HCT116 (cell line): ENCODE measurements around the gene ZBTB1. TPM values are rescaled to one million over a fixed set of nuclear protein-coding genes. Genes with fewer than 3 reads are reported as not detected.
A peak's percentile ranks its signal among the peaks of the same experiment; 100 is the strongest.

ENCODE experiments used
- ATAC-seq: fragments of 200-7000 bp; cut with Tn5 transposase; 2 replicates; pipeline ENCODE4 v1.9.1; 2020; ENCODE audit warnings: mild to moderate bottlenecking, moderate library complexity
- BruUV-seq: library from RNA; stranded (reverse); fragments of 400-500 nt; replicated peaks from 2 replicates; lab custom pipeline; 2021; lab: Mats Ljungman, UMichigan
- CTCF ChIA-PET: fragments of 300-600 bp; sonication (Branson Sonifier 250); formaldehyde crosslinking; loops from one replicate; lab custom pipeline; 2021; ENCODE audit warnings: antibody characterized with exemption; lab: Charles Lee
- POLR2A ChIA-PET: fragments of 300-600, 350-600 bp; sonication (Branson Sonifier 250); formaldehyde crosslinking; loops from one replicate; lab custom pipeline; 2021; ENCODE audit warnings: antibody characterized with exemption; lab: Charles Lee
- RAD21 ChIA-PET, 2 experiments: fragments of 300-600 bp; sonication (Branson Sonifier 250); formaldehyde crosslinking; loops; one replicate each; lab custom pipeline; 2023; ENCODE audit warnings: low total read pairs in 2 of 2; ENCODE audit not compliant: uncharacterized antibody in 2 of 2, unreplicated experiment in 2 of 2, low non-redundant PET in 1 of 2; lab: Charles Lee
- DNase-seq: peaks from one replicate; pipeline ENCODE4 v3.0.0-alpha.2; 2010; ENCODE audit warnings: low read depth, low spot score
- H2AFZ ChIP-seq: fragments of 200-600 bp; shearing (Covaris generic), sonication (generic); 2 replicates; pipeline ENCODE4 v1.6.1; 2017; ENCODE audit warnings: low read depth, mixed run types, mixed read lengths, antibody characterized with exemption, low read length; ENCODE audit not compliant: poor library complexity, severe bottlenecking
- H3K27ac ChIP-seq: 2 replicates; pipeline ENCODE4 v1.5.1; 2012; ENCODE audit warnings: low read depth, low read length
- H3K27me3 ChIP-seq: fragments of 200-600 bp; sonication (generic); 2 replicates; pipeline ENCODE4 v1.6.1; 2016; ENCODE audit warnings: mixed run types, low read length, mixed read lengths; ENCODE audit not compliant: insufficient read depth
- H3K36me3 ChIP-seq, 2 experiments: fragments of 200-500 bp in 1 of 2; fragments of 200-600 bp in 1 of 2; sonication (Bioruptor generic) in 1 of 2; sonication (generic) in 1 of 2; 2 replicates each; pipeline versions ENCODE4 v1.5.1 to v1.6.1; 2014 to 2016; ENCODE audit warnings: low read length in 2 of 2, inconsistent platforms in 1 of 2, mixed read lengths in 1 of 2, mixed run types in 1 of 2; ENCODE audit not compliant: insufficient read depth in 2 of 2, control insufficient read depth in 1 of 2
- H3K4me1 ChIP-seq, 2 experiments: fragments of 200-600 bp in 1 of 2; sonication (generic) in 1 of 2; 2 replicates each; pipeline versions ENCODE4 v1.5.1 to v1.6.1; 2012 to 2017; ENCODE audit warnings: low read length in 2 of 2, inconsistent platforms in 1 of 2, mild to moderate bottlenecking in 1 of 2, mixed read lengths in 1 of 2, mixed run types in 1 of 2, moderate library complexity in 1 of 2; ENCODE audit not compliant: insufficient read depth in 2 of 2, control insufficient read depth in 1 of 2
- H3K4me2 ChIP-seq: fragments of 200-600 bp; sonication (generic); 2 replicates; pipeline ENCODE4 v1.6.1; 2017; ENCODE audit warnings: mixed run types, low read length, mixed read lengths
- H3K4me3 ChIP-seq, 2 experiments: fragments of 200-600 bp in 1 of 2; sonication (generic) in 1 of 2; replicated peaks in 1 of 2; 2 replicates each; pipeline ENCODE4 v1.5.1; 2011 to 2016; ENCODE audit warnings: low read length in 2 of 2, control low read depth in 1 of 2, low read depth in 1 of 2, mild to moderate bottlenecking in 1 of 2, mixed read lengths in 1 of 2, mixed run types in 1 of 2
- H3K79me2 ChIP-seq: fragments of 200-600 bp; sonication (generic); 2 replicates; pipeline ENCODE4 v1.6.1; 2017; ENCODE audit warnings: mild to moderate bottlenecking, mixed run types, low read length, moderate library complexity, mixed read lengths; ENCODE audit not compliant: insufficient read depth
- H3K9ac ChIP-seq: fragments of 200-600 bp; sonication (generic); 2 replicates; pipeline ENCODE4 v1.6.1; 2016; ENCODE audit warnings: low read length, mixed read lengths
- H3K9me2 ChIP-seq: fragments of 200-600 bp; sonication (generic), shearing (Covaris generic); 2 replicates; pipeline ENCODE4 v1.6.1; 2017; ENCODE audit warnings: mixed run types, mild to moderate bottlenecking, moderate library complexity; ENCODE audit not compliant: insufficient read depth
- H3K9me3 ChIP-seq, 2 experiments: fragments of 200-500 bp in 1 of 2; fragments of 200-600 bp in 1 of 2; sonication (Bioruptor generic) in 1 of 2; sonication (generic) in 1 of 2; 2 replicates each; pipeline ENCODE4 v1.6.1; 2014 to 2017; ENCODE audit warnings: low read length in 2 of 2, mixed read lengths in 2 of 2, inconsistent platforms in 1 of 2, low read depth in 1 of 2, mild to moderate bottlenecking in 1 of 2, mixed run types in 1 of 2, moderate library complexity in 1 of 2; ENCODE audit not compliant: control insufficient read depth in 1 of 2, insufficient read depth in 1 of 2
- H4K20me1 ChIP-seq: fragments of 200-600 bp; sonication (generic), shearing (Covaris generic); 2 replicates; pipeline ENCODE4 v1.6.1; 2017; ENCODE audit warnings: mixed run types, mild to moderate bottlenecking, moderate library complexity; ENCODE audit not compliant: insufficient read depth
- CEBPB ChIP-seq: IDR thresholded peaks from 2 replicates; pipeline ENCODE4 v1.6.1; 2012; ENCODE audit warnings: low read depth
- CTCF ChIP-seq, 3 experiments: fragments of 200-600 bp in 1 of 3; sonication (generic) in 1 of 3; IDR thresholded peaks in 2 of 3; conservative IDR thresholded peaks in 1 of 3; 2 replicates each; pipeline ENCODE4 v1.5.1; 2012 to 2017; ENCODE audit warnings: low read depth in 2 of 3, low read length in 2 of 3, antibody characterized with exemption in 1 of 3, borderline replicate concordance in 1 of 3, control low read depth in 1 of 3, mild to moderate bottlenecking in 1 of 3, mixed read lengths in 1 of 3, mixed run types in 1 of 3, moderate library complexity in 1 of 3; ENCODE audit not compliant: insufficient read depth in 1 of 3
- FOSL1 ChIP-seq: IDR thresholded peaks from 2 replicates; pipeline ENCODE4 v1.6.1; 2012; ENCODE audit warnings: low read depth
- JUND ChIP-seq: IDR thresholded peaks from 2 replicates; pipeline ENCODE4 v1.6.1; 2012
- POLR2A ChIP-seq: IDR thresholded peaks from 2 replicates; pipeline ENCODE4 v1.7.0; 2011; ENCODE audit warnings: borderline replicate concordance; ENCODE audit not compliant: insufficient read depth, insufficient read length; ENCODE audit errors: extremely low read depth
- POLR2AphosphoS5 ChIP-seq: IDR thresholded peaks from 2 replicates; pipeline ENCODE4 v1.6.1; 2011; ENCODE audit warnings: mild to moderate bottlenecking, low read depth, low read length, moderate library complexity
- YY1 ChIP-seq: IDR thresholded peaks from 2 replicates; pipeline ENCODE4 v1.6.1; 2011; ENCODE audit warnings: low read length, low read depth, moderate library complexity, mild to moderate bottlenecking; ENCODE audit not compliant: insufficient replicate concordance; ENCODE audit errors: extremely low read depth
- ZBTB33 ChIP-seq: IDR thresholded peaks from 2 replicates; pipeline ENCODE4 v1.6.1; 2011; ENCODE audit warnings: mild to moderate bottlenecking, low read length, moderate library complexity; ENCODE audit not compliant: insufficient replicate concordance; ENCODE audit errors: extremely low read depth
- ZFX ChIP-seq: fragments of 450-650 bp; IDR thresholded peaks from 2 replicates; pipeline ENCODE4 v1.6.1; 2017
- ZNF274 ChIP-seq: fragments of 200-500 bp; sonication (Bioruptor generic); IDR thresholded peaks from 2 replicates; pipeline ENCODE4 v1.6.1; 2014; ENCODE audit warnings: mild to moderate bottlenecking, low read depth, low read length, inconsistent platforms
- intact Hi-C: fragments of 100-400 bp; cut with micrococcal nuclease; formaldehyde crosslinking; loops from 2 replicates; pipeline ENCODE4 v1.10.0; 2022
- total RNA-seq: library from RNA; stranded (reverse); gene quantifications from one replicate; pipeline ENCODE4 v1.2.1, GENCODE V29; 2021; ENCODE audit not compliant: unreplicated experiment

ZBTB1 gene
- total RNA-seq, 1 experiment from 2014 or later, result 20.6 TPM

- no TSS peak for BruUV-seq
- intact Hi-C loops, result loop anchor here (2.0 kb wide), 1 partner anchor 165 kb away; no protein-coding TSS in a partner anchor
- ChIA-PET CTCF (interaction anchor here (3.2 kb wide), 1 partner anchor 8 kb away, joined by 9 read pairs; no protein-coding TSS in a partner anchor), RAD21 (interaction anchor here in 1 of 2 experiments (1.0 kb wide), 1 partner anchor 376 kb away, joined by 4 read pairs; the partner anchor contains the start of gene SPTB), POLR2A (interaction anchor here (0.6 to 1.3 kb wide), 6 partner anchors 18 to 486 kb away, joined by 3 to 5 read pairs (median 4); partner anchors contain the start of gene MTHFD1)
- Histone ChIP-seq H3K36me3 (peaks cover 0 to 3% of the 10 kb centered on the region in 2 experiments; a peak in 1 of 4 replicates), H2AFZ (no peak within 1 kb of the TSS), H3K9ac (peak within 1 kb of the TSS; percentile 85), H4K20me1 (no peaks in the 10 kb centered on the region), H3K4me2 (peak within 1 kb of the TSS; percentile 89), H3K27me3 (no peaks in the 10 kb centered on the region), H3K27ac (peak within 1 kb of the TSS; percentile 95), H3K79me2 (peaks cover 81% of the 10 kb centered on the region), H3K4me1 (peaks cover 30 to 51% of the 10 kb centered on the region in 2 experiments), H3K9me3 (no peaks in the 10 kb centered on the region), H3K9me2 (no peaks in the 10 kb centered on the region), H3K4me3 (peak within 1 kb of the TSS; percentile 74 to 97)
- DNase-seq, result peak; percentile 90
- TF ChIP-seq POLR2A, result peak; percentile 73
- no peak for TF ChIP-seq JUND
- peak; percentile 59 for TF ChIP-seq ZFX
- TF ChIP-seq CTCF (IDR thresholded peaks at IDR 0.05 in 2 of 3, conservative IDR thresholded peaks at IDR 0.05 in 1 of 3; ENCODE audit: borderline replicate concordance in 1 of 3, insufficient read depth in 1 of 3, low read depth in 2 of 3, low read length in 2 of 3), result no peak
- TF ChIP-seq ZNF274, result no peak
- peak; percentile 92 for TF ChIP-seq ZBTB33
- no peak for TF ChIP-seq CEBPB
- TF ChIP-seq FOSL1, result no peak
- TF ChIP-seq YY1, result peak; percentile 56
- TF ChIP-seq POLR2AphosphoS5, result peak; percentile 61
- peak; percentile 76 for ATAC-seq
These were observed 898 bp upstream of the ZBTB1 start, which contains the start of gene ZBTB25 for GRCh38 chr14:64503434-64504309. Gene ZBTB25, minus strand, starts transcription at chr14:64503838. Its CDS starts 13,305 bp downstream, at chr14:64490533.
